Measurements from ENCODE around the gene CDH23.

CDH23 gene

DNA sequence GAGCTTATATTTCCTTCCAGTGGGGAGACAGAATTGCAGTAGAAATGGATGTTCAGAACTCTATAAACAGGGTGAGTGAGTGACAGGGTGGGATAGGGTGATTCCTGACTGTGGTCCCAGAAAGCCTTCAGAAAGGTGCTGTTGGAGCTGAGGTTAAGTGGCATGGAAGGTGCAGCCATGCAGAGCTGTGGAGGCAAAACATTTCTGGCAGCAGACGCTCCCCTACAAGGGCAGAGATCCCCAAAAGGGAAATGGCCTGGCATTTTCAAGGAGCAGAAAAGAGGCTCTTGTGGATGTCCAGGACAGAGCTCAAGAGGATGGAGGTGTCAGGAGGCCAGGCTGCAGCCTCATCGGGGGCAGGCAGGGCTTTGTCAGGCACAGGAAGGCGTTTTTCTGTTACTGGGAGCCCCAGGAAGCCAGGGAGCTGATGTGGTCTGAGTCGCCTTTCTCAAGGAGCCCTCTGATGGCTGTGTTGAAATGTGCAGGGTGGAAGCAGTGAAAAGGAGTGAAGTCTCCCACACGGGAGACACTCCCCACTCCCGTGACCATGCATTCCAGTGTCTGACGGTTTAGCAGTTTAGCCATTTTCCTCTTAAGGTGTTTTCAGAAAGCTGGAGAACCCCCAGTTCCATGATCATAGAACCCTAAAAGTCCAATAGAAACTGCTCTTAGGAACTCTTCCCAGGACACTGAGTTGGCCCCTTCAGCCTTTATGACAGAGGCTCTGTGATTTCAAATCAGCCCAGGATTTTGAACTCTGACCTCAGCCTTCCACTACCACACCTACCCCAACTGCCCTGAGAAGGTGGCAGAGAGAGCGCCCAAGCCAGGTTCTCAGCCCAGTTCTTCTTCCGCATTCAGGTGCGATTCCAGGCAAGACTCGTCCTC is 226.6 kb downstream of the CDH23 start:
- DNase-seq (ENCODE audit: low spot score): no peak

- no peak for DNase-seq (ENCODE audit: low spot score)
These were observed 227.2 kb downstream of the CDH23 start for GRCh38 chr10:71623986-71624291.

DNA sequence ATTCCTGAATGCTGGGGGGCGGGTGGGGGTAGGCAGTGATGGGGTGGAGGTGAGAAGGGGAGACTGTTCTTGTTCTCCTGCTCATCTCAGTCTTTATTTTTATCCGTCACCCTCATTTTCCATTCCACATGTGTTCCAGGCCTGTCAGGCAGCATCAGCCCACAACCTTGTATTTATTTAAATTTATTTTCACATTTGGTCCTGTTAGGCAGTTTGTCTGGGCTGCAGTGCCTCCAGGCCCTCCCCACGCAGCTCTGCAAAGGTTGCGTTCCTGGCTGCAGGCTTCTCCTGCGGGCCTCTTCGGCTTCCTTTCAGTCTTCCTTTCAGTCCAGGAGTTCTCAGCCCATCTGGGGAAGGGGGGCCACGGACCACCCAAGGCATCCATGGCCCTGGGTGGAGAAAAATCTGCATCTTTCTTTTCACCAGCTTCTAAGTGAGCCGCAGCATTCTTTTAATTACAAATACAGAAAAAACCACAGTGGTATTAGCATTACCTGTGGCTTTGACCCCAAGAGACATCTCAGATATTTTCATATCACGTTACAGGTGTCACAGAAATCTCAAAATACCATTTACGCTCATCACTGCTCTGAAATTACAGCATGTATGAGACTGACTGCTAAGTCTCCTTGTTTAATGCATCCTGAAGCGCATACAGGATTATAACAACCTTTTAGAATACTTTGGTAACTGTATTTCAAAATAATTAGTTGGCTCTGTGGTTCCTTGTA is 228.9 kb downstream of the CDH23 start:
- no peak for DNase-seq (ENCODE audit: low spot score)

DNA sequence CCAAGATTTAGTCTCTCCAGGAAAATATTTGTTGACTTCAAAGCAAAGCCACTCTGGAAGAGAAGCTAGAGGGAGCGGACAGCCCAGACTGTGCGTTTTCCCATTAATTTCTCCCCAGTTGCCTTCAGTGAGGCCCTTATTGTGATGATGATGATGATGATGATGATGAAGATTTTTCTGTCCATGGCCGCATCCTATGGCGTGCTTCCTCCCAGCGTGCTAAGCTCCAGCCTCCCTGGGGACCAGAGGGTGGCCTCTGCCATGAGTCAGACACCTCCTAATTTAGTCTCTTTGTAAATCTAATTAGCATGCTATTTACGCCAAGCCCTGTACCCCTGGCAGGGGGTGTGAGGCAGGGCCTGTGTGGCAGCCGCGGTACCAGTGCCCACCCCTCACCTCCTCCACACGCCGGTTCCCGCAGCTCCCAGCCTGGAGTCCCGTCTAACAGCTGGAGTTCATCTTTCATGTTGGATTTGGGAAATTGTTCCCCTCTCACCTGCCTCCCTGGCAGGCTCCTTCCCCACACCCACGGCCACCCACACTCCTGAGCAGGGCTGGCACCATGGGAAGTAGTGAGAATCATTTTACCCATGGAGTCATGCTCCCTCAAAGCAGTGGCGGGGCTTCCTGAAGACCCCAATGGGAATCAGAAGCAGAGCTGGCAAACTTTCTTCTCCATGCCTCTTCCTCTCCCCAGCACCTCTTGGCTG is 230.7 kb downstream of the CDH23 start:
- DNase-seq (ENCODE audit: low spot score): no peak

GRCh38 chr10:71627956-71628355 is 231.2 kb downstream of the CDH23 start:
- no peak for DNase-seq (ENCODE audit: low spot score)

- no peak for DNase-seq (ENCODE audit: low spot score)
These were observed 232.4 kb downstream of the CDH23 start for GRCh38 chr10:71629131-71629530.

GRCh38 chr10:71630168-71630567 is 233.4 kb downstream of the CDH23 start:
- DNase-seq (ENCODE audit: low spot score): no peak

GRCh38 chr10:71631007-71631861 is 234.5 kb downstream of the CDH23 start:
- no peak for DNase-seq (ENCODE audit: low spot score)

DNA sequence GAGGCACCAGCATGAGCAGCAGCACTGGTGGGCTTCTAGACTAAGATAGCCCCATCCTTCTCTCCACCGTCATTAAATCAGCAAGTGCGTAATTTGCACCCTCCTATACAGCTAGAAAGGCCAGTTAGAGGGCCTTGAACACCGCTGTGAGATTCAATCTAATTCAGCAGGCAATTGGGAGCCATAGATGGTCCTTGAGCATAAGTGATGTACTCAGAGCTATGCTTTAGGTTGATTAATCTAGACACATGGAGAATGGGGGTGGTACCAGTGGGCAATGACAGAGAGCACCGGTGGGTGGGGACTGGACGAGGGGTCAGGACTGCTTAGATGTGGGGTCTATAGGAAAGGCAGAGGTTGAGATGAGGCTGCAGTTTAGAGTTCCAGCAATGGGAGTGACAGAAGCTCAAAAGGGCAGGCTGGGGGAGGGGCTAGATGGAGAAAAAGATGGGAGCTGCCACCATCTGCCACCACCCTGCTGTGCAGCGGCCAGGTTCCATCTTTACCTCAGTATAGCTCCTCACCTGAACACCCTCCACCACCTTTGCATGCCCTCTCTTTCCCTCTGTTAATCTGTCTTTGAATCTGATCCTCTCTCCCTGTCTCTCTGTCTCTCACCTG is 235.6 kb downstream of the CDH23 start:
- no peak for DNase-seq (ENCODE audit: low spot score)

DNA sequence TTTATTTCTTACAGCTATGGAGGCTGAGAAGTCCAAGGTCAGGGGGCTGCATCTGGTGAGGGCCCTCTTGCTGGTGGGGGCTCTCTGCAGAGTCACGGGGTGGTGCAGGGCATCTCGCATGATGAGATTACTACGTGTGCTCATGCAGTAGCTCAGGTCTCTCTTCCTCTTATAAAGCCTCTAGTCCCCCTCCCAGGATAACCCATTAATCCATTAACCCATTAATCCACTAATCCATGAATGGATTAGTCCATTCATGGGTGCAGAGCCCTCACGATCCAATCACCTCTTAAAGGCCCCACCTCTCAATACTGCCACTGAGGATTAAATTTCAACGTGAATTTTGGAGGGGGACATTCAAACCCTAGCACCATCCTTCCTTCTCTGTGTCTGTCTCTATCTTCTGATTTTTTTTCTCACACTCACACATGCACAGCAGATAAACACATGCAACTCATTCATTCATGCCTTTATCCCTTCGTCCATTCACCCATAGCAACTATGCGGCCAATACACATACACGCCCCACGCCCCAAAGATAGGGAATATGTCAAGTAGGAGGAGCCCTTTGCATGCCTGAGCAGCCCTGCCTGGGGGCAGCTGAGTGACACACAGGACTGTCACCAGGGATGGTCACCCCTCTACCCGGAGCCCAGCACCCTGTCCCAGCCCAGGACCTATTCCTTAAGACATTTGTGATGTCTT is 236.3 kb downstream of the CDH23 start:
- no peak for DNase-seq (ENCODE audit: low spot score)

- DNase-seq (ENCODE audit: low spot score): no peak
These were observed 237.2 kb downstream of the CDH23 start for GRCh38 chr10:71633920-71634319.

- DNase-seq (ENCODE audit: low spot score): no peak
These were observed 237.9 kb downstream of the CDH23 start for GRCh38 chr10:71634531-71635164.

- no peak for DNase-seq (ENCODE audit: low spot score)
These were observed 238.6 kb downstream of the CDH23 start for GRCh38 chr10:71635251-71635866.

GRCh38 chr10:71635867-71636266 is 239.1 kb downstream of the CDH23 start:
- no peak for DNase-seq (ENCODE audit: low spot score)

- DNase-seq (ENCODE audit: low spot score): no peak
These were observed 239.9 kb downstream of the CDH23 start for GRCh38 chr10:71636588-71636987.

DNA sequence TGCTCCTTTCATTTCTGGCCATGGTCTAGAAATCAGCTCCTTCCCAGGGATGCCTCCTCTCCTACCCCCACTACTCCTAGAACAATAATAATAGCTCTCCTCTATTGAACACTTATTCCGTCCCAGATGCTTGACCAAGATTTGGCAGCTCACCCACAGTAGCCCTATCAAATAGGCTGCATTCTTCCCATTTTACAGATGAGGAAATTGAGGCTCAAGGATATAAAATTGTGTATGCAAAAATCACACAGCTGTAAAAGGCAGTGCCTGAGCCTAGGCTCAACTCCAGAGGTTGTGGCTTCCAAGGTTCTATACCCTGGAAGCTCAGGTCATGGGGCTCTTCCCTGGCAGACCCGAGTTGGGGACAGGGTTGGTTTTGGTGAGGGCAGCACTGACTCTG is 240.6 kb downstream of the CDH23 start:
- DNase-seq (ENCODE audit: low spot score): no peak

DNA sequence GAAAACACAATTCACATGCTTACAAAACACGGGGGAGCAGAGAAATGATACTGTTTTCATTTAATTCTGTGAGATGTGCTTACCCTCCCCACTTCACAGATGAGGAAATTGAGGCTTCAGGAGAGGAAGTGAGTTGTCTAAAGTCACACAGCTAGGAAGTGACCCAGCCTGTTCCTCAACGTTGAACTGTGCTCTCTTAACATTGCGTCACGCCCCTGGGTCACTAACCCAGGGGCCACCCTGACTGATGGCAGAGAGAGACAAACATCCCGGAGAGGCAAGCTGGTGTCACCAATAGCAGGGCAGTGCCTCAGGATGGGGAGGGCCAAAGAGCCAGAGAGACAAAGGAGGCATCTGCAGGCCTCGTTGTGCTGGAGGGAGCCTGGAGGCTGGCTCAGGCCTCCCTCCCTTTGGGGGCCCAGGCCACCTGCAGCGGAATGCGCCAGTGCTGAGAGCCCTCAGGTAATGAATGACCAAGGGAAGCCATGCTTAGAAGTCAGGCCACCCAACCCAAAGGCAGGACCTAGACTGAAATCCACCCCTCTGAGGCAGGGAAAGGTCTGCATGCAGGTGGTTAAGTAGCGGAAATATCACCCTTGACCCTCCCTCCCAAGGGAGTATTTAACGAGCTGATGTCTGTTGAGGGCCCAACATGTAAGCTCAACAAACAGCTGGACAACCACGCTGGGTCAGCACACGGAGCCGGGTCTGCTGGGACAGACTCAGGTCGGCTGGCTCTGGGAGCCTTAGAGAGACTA is 241.5 kb downstream of the CDH23 start:
- peak; percentile 5 for DNase-seq (ENCODE audit: low spot score)

- DNase-seq (ENCODE audit: low spot score): peak; percentile 19
These were observed 242.4 kb downstream of the CDH23 start for GRCh38 chr10:71638822-71639719.

All from LoVo (cell line).